SU-DHL-6 (cell line): ENCODE results near the gene F11R.
"Not testable (repeated sequence)": the region's sequence is repeated elsewhere in the genome, so short reads cannot be mapped to it uniquely, and the experiment has no call there.

Source experiments
- EZH2phosphoT487 ChIP-seq: fragments of 200-600 bp; sonication (generic), shearing (Covaris generic); conservative IDR thresholded peaks from 2 replicates; pipeline ENCODE4 v1.6.1; 2018; ENCODE audit warnings: mild to moderate bottlenecking, antibody characterized with exemption, low read length, moderate library complexity, mixed read lengths
- TF ChIP-seq, protein P1 (sequence below): fragments of 200-600 bp; sonication (generic); IDR thresholded peaks from one replicate; pipeline ENCODE4 v1.5.1; 2017; ENCODE audit warnings: antibody characterized with exemption, mild to moderate bottlenecking, low read length, moderate library complexity; ENCODE audit not compliant: insufficient read depth, poor library complexity, severe bottlenecking

DNA sequence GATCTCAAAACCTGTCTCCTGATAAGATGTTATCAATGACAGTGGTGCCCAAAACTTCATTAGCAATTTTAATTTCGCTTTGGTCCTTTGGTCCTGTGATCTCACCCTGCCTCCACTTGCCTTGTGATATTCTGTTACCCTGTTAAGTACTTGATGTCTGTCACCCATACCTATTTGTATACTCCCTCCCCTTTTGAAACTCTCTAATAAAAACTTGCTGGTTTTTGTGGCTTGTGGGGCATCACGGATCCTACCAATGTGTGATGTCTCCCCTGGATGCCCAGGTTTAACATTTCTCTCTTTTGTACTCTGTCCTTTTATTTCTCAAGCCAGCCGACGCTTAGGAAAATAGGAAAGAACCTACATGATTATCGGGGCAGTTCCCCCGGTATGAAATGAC, 43.0 kb upstream of the F11R start:
- TF ChIP-seq, protein P1, sequence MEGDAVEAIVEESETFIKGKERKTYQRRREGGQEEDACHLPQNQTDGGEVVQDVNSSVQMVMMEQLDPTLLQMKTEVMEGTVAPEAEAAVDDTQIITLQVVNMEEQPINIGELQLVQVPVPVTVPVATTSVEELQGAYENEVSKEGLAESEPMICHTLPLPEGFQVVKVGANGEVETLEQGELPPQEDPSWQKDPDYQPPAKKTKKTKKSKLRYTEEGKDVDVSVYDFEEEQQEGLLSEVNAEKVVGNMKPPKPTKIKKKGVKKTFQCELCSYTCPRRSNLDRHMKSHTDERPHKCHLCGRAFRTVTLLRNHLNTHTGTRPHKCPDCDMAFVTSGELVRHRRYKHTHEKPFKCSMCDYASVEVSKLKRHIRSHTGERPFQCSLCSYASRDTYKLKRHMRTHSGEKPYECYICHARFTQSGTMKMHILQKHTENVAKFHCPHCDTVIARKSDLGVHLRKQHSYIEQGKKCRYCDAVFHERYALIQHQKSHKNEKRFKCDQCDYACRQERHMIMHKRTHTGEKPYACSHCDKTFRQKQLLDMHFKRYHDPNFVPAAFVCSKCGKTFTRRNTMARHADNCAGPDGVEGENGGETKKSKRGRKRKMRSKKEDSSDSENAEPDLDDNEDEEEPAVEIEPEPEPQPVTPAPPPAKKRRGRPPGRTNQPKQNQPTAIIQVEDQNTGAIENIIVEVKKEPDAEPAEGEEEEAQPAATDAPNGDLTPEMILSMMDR: not testable (repeated sequence)
- TF ChIP-seq EZH2phosphoT487: not testable (repeated sequence)
